ENCODE results near the gene ADA. TPM values are rescaled to one million over a fixed set of nuclear protein-coding genes. Genes with fewer than 3 reads are reported as not detected.

The ADA gene
- total and polyA plus RNA-seq, 2 of the 13 experiments (the other 11 are each of a cell fraction or from before 2014, with no cell fraction given) = 2.5 to 11.3 TPM

DNA sequence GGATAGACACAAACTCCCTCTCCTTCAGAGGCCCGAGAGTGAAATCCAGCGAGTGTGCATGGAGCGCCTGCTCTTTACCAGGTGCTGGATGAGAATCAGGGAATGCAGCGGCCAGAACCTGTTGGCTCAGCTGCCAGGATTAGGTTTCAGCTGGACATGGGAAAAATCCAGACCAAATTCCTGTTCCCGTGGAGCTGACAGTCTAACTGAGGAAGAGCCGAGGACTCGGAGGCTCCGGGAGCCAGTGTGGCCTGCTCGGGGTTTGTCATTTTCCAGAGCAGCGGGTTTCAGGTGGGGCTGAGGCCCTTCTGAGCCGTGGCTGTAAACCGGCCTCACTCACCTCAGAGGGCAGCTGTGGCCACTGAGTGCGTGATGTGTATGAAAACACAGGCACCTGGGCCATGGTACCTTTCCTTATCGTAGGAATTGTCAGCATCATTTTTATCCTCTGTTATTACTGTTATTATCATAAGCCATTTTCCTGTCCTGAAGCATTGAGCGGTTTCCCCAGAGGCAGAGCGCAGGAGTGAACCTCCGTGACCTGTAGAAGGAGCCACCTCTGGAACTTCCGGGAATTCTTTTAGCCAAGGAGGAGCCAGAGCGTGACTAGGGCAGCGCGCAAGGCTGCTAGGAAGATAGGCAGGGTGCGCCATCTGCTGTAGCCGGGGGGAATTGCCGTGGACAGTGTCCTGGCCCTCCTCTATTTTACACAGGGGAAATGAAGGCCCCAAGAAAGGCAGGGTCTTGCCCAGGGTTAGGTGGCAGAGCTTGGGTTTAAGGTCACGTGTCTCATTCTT, 41.8 kb downstream of the ADA start (continued):
- TF ChIP-seq ZNF337 (CRISPR knock-in tag; IDR thresholded peaks at IDR 0.05; ENCODE audit: borderline replicate concordance, low read depth) (peak; percentile 83; the same call in 1 of the 2 replicates), ZNF703 (CRISPR knock-in tag; IDR thresholded peaks at IDR 0.05; ENCODE audit: borderline replicate concordance) (no peak), ZNF12 (CRISPR knock-in tag; IDR thresholded peaks at IDR 0.05) (no peak; the same call in 1 of the 2 replicates), TBX3 (IDR thresholded peaks at IDR 0.05; ENCODE audit: borderline replicate concordance) (no peak), ZNF20 (CRISPR knock-in tag; IDR thresholded peaks at IDR 0.05) (no peak), KDM6A (CRISPR knock-in tag; IDR thresholded peaks at IDR 0.05; ENCODE audit: low read depth) (peak; percentile 1; the same call in 1 of the 2 replicates), ZNF205 (CRISPR knock-in tag; IDR thresholded peaks at IDR 0.05) (peak; percentile 92; the same call in 1 of the 2 replicates), ZKSCAN1 (IDR thresholded peaks at IDR 0.05; ENCODE audit: low read length) (peak; percentile 43; the same call in 1 of the 2 replicates), ZBTB7B (CRISPR knock-in tag; IDR thresholded peaks at IDR 0.05) (peak; percentile 48; the same call in 1 of the 2 replicates), ETV6 (CRISPR knock-in tag; conservative IDR thresholded peaks at IDR 0.05) (peak; percentile 62)
- TF ChIP-seq, protein P1, sequence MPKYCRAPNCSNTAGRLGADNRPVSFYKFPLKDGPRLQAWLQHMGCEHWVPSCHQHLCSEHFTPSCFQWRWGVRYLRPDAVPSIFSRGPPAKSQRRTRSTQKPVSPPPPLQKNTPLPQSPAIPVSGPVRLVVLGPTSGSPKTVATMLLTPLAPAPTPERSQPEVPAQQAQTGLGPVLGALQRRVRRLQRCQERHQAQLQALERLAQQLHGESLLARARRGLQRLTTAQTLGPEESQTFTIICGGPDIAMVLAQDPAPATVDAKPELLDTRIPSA (CRISPR knock-in tag; IDR thresholded peaks at IDR 0.05; ENCODE audit: borderline replicate concordance) = no peak
- TF ChIP-seq, protein P2, sequence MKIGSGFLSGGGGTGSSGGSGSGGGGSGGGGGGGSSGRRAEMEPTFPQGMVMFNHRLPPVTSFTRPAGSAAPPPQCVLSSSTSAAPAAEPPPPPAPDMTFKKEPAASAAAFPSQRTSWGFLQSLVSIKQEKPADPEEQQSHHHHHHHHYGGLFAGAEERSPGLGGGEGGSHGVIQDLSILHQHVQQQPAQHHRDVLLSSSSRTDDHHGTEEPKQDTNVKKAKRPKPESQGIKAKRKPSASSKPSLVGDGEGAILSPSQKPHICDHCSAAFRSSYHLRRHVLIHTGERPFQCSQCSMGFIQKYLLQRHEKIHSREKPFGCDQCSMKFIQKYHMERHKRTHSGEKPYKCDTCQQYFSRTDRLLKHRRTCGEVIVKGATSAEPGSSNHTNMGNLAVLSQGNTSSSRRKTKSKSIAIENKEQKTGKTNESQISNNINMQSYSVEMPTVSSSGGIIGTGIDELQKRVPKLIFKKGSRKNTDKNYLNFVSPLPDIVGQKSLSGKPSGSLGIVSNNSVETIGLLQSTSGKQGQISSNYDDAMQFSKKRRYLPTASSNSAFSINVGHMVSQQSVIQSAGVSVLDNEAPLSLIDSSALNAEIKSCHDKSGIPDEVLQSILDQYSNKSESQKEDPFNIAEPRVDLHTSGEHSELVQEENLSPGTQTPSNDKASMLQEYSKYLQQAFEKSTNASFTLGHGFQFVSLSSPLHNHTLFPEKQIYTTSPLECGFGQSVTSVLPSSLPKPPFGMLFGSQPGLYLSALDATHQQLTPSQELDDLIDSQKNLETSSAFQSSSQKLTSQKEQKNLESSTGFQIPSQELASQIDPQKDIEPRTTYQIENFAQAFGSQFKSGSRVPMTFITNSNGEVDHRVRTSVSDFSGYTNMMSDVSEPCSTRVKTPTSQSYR (CRISPR knock-in tag; IDR thresholded peaks at IDR 0.05; ENCODE audit: borderline replicate concordance) = no peak
- TF ChIP-seq, protein P3, sequence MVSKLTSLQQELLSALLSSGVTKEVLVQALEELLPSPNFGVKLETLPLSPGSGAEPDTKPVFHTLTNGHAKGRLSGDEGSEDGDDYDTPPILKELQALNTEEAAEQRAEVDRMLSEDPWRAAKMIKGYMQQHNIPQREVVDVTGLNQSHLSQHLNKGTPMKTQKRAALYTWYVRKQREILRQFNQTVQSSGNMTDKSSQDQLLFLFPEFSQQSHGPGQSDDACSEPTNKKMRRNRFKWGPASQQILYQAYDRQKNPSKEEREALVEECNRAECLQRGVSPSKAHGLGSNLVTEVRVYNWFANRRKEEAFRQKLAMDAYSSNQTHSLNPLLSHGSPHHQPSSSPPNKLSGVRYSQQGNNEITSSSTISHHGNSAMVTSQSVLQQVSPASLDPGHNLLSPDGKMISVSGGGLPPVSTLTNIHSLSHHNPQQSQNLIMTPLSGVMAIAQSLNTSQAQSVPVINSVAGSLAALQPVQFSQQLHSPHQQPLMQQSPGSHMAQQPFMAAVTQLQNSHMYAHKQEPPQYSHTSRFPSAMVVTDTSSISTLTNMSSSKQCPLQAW (CRISPR knock-in tag; IDR thresholded peaks at IDR 0.05) = peak; percentile 83
- TF ChIP-seq, protein P4, sequence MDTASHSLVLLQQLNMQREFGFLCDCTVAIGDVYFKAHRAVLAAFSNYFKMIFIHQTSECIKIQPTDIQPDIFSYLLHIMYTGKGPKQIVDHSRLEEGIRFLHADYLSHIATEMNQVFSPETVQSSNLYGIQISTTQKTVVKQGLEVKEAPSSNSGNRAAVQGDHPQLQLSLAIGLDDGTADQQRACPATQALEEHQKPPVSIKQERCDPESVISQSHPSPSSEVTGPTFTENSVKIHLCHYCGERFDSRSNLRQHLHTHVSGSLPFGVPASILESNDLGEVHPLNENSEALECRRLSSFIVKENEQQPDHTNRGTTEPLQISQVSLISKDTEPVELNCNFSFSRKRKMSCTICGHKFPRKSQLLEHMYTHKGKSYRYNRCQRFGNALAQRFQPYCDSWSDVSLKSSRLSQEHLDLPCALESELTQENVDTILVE (CRISPR knock-in tag; IDR thresholded peaks at IDR 0.05) = peak; percentile 44; the same call in 1 of the 2 replicates
- TF ChIP-seq, protein P5, sequence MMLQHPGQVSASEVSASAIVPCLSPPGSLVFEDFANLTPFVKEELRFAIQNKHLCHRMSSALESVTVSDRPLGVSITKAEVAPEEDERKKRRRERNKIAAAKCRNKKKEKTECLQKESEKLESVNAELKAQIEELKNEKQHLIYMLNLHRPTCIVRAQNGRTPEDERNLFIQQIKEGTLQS (CRISPR knock-in tag; IDR thresholded peaks at IDR 0.05) = no peak
- TF ChIP-seq, protein P6, sequence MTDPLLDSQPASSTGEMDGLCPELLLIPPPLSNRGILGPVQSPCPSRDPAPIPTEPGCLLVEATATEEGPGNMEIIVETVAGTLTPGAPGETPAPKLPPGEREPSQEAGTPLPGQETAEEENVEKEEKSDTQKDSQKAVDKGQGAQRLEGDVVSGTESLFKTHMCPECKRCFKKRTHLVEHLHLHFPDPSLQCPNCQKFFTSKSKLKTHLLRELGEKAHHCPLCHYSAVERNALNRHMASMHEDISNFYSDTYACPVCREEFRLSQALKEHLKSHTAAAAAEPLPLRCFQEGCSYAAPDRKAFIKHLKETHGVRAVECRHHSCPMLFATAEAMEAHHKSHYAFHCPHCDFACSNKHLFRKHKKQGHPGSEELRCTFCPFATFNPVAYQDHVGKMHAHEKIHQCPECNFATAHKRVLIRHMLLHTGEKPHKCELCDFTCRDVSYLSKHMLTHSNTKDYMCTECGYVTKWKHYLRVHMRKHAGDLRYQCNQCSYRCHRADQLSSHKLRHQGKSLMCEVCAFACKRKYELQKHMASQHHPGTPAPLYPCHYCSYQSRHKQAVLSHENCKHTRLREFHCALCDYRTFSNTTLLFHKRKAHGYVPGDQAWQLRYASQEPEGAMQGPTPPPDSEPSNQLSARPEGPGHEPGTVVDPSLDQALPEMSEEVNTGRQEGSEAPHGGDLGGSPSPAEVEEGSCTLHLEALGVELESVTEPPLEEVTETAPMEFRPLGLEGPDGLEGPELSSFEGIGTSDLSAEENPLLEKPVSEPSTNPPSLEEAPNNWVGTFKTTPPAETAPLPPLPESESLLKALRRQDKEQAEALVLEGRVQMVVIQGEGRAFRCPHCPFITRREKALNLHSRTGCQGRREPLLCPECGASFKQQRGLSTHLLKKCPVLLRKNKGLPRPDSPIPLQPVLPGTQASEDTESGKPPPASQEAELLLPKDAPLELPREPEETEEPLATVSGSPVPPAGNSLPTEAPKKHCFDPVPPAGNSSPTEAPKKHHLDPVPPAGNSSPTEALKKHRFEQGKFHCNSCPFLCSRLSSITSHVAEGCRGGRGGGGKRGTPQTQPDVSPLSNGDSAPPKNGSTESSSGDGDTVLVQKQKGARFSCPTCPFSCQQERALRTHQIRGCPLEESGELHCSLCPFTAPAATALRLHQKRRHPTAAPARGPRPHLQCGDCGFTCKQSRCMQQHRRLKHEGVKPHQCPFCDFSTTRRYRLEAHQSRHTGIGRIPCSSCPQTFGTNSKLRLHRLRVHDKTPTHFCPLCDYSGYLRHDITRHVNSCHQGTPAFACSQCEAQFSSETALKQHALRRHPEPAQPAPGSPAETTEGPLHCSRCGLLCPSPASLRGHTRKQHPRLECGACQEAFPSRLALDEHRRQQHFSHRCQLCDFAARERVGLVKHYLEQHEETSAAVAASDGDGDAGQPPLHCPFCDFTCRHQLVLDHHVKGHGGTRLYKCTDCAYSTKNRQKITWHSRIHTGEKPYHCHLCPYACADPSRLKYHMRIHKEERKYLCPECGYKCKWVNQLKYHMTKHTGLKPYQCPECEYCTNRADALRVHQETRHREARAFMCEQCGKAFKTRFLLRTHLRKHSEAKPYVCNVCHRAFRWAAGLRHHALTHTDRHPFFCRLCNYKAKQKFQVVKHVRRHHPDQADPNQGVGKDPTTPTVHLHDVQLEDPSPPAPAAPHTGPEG (CRISPR knock-in tag; IDR thresholded peaks at IDR 0.05) = no peak; the same call in 1 of the 2 replicates

Measured in HepG2 (cell line).